Nucleus accumbens (tissue), 56 donors: ENCODE results near the gene RIBC1.
"Not testable (repeated sequence)": the region's sequence is repeated elsewhere in the genome, so short reads cannot be mapped to it uniquely, and the experiment has no call there.

Experiments used
- DNase-seq, 56 donors: peaks; one replicate each; lab custom pipeline; 2025; lab: John Stamatoyannopoulos, UW

Gene RIBC1

GRCh38 chrX:53433651-53434639 is 11.3 kb downstream of the RIBC1 start, which contains the start of gene HSD17B10:
Gene HSD17B10, minus strand, starts transcription at chrX:53434370. Its CDS starts 25 bp downstream, at chrX:53434345.
- peak; percentile 2 to 89 (median 74) for DNase-seq

GRCh38 chrX:53435997-53436396 is 13.3 kb downstream of the RIBC1 start:
- DNase-seq = peak in 22 of 56 donors; percentile 0 to 40 (median 2)

- no peak for DNase-seq
Observed at GRCh38 chrX:53437206-53437605, 14.5 kb downstream of the RIBC1 start.

- DNase-seq = peak in 1 of 56 donors; percentile 0
Observed at GRCh38 chrX:53438174-53438831, 15.6 kb downstream of the RIBC1 start.

- DNase-seq = no peak
Observed at GRCh38 chrX:53438832-53439230, 16.2 kb downstream of the RIBC1 start.

GRCh38 chrX:53440101-53440500 is 17.4 kb downstream of the RIBC1 start:
- no peak for DNase-seq

GRCh38 chrX:53440621-53441517 is 18.2 kb downstream of the RIBC1 start:
- DNase-seq = peak in 37 of 56 donors; percentile 0 to 60 (median 9)

- peak in 55 of 56 donors; percentile 2 to 80 (median 41) for DNase-seq
Observed at GRCh38 chrX:53441531-53442321, 19.1 kb downstream of the RIBC1 start.

GRCh38 chrX:53442322-53442631 is 19.6 kb downstream of the RIBC1 start:
- peak in 1 of 56 donors; percentile 1 for DNase-seq

GRCh38 chrX:53445977-53446376 is 23.3 kb downstream of the RIBC1 start:
- DNase-seq = peak in 15 of 56 donors; percentile 0 to 27 (median 3)

GRCh38 chrX:53447441-53447840 is 24.8 kb downstream of the RIBC1 start:
- no peak for DNase-seq

GRCh38 chrX:53449632-53450031 is 27.0 kb downstream of the RIBC1 start:
- DNase-seq = no peak

- DNase-seq = no peak
Observed at GRCh38 chrX:53452812-53453211, 30.1 kb downstream of the RIBC1 start.

GRCh38 chrX:53456254-53456653 is 33.6 kb downstream of the RIBC1 start:
- no peak for DNase-seq

- DNase-seq = no peak
Observed at GRCh38 chrX:53458082-53458481, 35.4 kb downstream of the RIBC1 start.

- not testable (repeated sequence) for DNase-seq
Observed at GRCh38 chrX:53468659-53469058, 46.0 kb downstream of the RIBC1 start.

- DNase-seq = no peak
Observed at GRCh38 chrX:53471346-53471745, 48.7 kb downstream of the RIBC1 start.

- DNase-seq = no peak
Observed at GRCh38 chrX:53474707-53475106, 52.0 kb downstream of the RIBC1 start.

- no peak for DNase-seq
Observed at GRCh38 chrX:53476371-53476770, 53.7 kb downstream of the RIBC1 start.

- DNase-seq = no peak
Observed at GRCh38 chrX:53479301-53479700, 56.6 kb downstream of the RIBC1 start.
